Measurements from ENCODE around the gene CTNND1.

GRCh38 chr11:57770793-57771192, 9.2 kb downstream of the CTNND1 start:
- TF ChIP-seq CTCF (IDR thresholded peaks at IDR 0.05) (no peak), ZFX (IDR thresholded peaks at IDR 0.05; ENCODE audit: borderline replicate concordance) (no peak)
